ENCODE measurements around the gene ZC3H13.

ZC3H13 gene

DNA sequence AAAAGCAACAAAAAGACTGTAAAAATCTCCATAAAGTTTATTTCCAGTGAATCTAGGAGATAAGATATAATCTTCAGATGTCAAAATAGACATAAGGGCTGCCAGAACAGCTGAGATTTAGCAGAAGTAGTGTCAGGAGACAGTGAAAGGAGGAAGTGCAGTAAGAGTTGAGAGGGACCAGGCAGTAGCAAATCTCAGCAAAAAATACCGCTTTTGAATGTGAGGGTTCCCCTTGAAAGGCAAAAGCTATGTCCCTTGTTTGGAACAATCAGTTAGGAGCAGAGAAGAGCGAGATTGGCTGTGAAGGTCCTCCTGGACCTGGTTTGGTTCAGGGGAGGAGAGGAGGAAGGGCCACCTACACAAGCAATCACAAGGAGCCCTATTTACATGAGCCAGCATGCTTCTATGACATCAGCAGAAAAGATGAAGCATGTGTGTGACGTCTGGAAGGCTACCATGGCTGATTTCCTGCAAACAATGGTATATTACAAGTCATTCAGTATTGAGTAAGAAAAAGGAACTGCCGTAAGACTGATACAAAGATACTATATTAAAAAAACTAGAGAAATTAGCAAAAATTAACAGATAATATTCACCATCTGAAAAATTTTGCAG, 102.1 kb downstream of the ZC3H13 start:
- TF ChIP-seq GATA2 (IDR thresholded peaks at IDR 0.05; ENCODE audit: low read depth, low read length) = no peak
- no peak for TF ChIP-seq GATA3 (IDR thresholded peaks at IDR 0.05; ENCODE audit: low read depth, low read length)

DNA sequence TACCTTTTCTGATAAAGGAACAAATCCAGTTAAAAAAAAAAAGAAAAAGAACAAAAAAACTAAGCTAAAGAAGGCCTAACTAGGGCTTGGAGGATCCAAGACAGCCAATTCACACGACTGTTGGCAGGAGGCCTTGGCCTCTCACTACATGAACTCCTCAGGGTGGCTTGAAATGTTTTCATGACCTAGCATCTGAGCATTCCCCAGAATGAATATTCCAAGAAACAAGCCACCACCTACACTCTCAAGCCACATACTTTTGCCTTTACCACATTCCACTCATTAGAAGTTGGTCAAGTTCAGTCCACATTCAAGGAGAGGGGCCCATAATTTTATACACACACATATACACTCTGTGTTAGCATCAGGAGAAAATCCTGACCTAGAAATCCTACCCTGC, 103.4 kb downstream of the ZC3H13 start:
- TF ChIP-seq GATA3 (IDR thresholded peaks at IDR 0.05; ENCODE audit: low read depth, low read length) = no peak
- TF ChIP-seq GATA2 (IDR thresholded peaks at IDR 0.05; ENCODE audit: low read depth, low read length) = no peak

DNA sequence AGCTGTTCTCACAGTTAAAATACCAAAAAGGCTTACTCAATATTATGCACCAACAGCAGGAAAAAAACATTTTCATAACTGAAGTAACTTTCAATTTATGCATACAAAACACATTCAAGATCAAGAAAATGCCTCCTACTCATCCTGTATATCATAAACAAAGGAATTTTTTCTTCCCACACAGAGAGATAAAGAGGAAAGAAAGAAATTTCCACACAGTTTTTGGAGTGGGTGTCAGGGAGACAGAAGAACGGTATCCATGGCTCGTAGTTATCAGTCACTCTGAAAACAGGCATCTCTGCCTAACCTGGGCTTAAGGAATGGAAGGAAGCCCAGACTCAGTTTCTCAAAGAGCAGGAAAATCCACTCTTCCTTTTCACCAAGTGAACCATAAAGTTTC, 108.6 kb downstream of the ZC3H13 start:
- TF ChIP-seq GATA3 (IDR thresholded peaks at IDR 0.05; ENCODE audit: low read depth, low read length) (no peak), GATA2 (IDR thresholded peaks at IDR 0.05; ENCODE audit: low read depth, low read length) (no peak)

DNA sequence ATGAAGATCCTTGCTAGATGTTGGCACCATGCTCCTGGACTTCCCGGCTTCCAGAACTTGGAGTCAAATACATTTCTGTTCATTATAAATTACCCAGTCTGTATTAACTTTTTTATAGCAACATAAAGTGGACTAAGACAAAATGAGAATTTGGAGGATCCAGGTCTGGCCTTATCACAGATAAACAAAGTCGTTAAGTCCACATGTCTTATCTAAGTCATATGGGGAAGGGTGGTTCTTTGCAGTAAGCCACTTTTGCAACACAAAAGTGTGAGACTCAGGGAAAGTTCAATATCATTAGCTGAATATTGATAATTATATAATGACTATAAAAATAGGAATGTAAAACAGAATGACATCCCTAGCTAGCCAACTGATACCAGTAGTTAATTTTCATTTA, 109.4 kb downstream of the ZC3H13 start:
- TF ChIP-seq GATA2 (IDR thresholded peaks at IDR 0.05; ENCODE audit: low read depth, low read length) (no peak), GATA3 (IDR thresholded peaks at IDR 0.05; ENCODE audit: low read depth, low read length) (no peak)

DNA sequence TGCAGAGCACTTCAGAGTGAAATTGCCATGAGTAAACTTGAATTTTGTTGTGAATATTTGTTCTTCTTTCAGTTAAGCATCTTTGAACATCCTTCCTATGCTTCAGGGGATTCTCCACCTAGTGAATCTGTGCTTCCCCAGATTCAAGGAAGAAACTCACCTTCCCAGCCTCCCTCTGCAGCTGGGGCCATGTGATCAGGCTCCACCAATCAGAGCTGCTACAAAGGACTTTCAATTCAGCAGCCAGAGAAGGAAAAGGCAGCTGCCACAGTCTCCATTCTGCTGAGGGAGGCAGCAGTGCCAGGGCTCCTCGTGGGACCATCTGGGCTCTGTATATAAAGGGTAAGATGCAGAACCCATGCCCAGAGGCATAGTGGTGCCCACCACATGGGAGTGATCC, 111.3 kb downstream of the ZC3H13 start:
- TF ChIP-seq GATA2 (IDR thresholded peaks at IDR 0.05; ENCODE audit: low read depth, low read length) (no peak), GATA3 (IDR thresholded peaks at IDR 0.05; ENCODE audit: low read depth, low read length) (no peak)

DNA sequence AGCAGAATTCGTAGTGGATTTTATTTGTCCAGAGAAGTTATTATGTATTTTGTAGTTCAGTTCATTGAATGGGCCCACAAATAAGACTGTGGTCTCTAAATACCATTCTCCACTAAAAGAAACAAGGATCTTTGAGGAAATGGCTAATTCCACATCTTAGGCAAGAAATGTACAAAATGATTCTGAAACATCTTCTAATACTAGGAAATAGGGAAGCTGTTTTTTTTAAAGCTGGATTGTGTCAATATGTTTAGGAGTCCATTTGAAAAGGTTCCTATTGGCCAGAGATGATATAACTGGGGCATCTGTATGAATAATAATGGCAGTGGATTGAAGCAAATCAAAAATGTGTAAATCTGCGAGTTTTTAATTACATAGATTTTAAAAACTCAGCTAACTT, 112.5 kb downstream of the ZC3H13 start:
- no peak for TF ChIP-seq GATA2 (IDR thresholded peaks at IDR 0.05; ENCODE audit: low read depth, low read length)

DNA sequence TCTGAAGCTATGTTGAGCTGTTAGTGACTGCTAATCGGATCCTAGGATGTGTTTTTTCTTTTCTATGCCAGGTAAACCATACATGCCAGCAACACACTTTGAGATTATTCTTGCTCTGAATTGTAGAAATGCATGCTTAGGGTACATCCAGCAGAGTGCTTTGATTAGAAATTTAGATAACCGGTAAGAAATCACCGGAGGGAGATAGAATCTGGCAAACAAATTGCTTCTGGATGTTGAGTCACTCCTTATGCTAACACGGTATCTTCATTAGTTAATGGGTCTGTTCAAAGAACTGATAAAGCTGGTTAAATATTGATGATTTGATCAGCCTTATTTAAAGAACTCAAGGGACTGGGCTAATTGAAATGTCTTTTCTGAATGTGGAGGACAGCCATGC, 115.9 kb downstream of the ZC3H13 start:
- TF ChIP-seq GATA2 (IDR thresholded peaks at IDR 0.05; ENCODE audit: low read depth, low read length) (peak; percentile 75), GATA3 (IDR thresholded peaks at IDR 0.05; ENCODE audit: low read depth, low read length) (no peak)

DNA sequence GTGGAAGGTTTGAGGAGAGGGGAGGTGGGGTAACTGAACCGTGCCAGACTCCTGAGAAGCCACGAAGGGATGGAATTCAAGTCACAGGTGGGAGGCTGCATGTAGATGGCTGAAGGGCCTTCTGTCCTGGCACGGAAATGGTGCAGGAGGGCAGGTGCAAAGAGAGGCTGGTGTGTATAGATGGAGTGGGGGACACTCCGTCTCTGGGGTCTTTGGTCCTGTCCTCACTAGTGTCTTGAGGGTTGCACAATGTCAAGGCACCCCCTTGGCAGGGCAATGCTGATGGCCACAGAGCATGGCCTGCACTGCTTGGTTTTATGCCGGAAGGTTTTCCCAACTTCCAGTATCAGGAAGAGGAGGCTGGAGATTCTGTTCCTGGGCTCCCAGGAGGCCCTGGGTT, 118.3 kb downstream of the ZC3H13 start:
- no peak for TF ChIP-seq GATA2 (IDR thresholded peaks at IDR 0.05; ENCODE audit: low read depth, low read length)
- no peak for TF ChIP-seq GATA3 (IDR thresholded peaks at IDR 0.05; ENCODE audit: low read depth, low read length)

DNA sequence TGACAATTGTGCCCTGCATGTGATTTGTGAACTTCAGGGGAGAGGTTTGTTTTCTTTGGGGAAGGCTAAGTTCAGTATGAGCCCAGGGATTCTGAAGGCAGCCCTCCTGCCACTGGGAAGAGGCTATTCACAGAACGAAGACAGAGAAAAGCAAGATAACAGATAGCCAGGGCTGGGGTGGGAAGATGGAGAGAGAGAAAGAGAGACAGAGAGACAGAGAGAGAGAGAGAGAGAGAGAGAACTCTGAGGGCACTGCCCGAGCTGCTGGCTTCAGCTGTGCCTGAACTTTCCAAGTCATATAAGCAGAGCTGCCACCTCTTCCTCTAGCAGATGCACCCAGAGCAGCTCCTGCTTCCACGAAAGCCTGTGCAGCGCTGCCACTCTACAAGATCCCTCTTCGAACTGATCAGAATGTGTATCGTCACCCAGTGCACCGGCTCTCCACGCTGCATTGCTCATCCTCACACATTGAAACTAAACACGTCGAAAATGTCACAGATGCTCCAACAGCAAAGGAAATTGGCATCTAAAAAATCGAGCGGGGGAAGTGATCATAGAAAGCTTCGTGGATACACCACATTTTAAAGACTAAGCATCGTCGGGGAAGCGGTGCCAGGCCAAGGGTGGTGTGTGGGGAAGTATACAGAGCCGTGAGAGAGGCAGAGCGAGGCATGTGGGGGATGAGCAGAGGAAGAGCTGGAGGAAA, 119.2 kb downstream of the ZC3H13 start:
- TF ChIP-seq GATA3 (IDR thresholded peaks at IDR 0.05; ENCODE audit: low read depth, low read length) = no peak
- TF ChIP-seq GATA2 (IDR thresholded peaks at IDR 0.05; ENCODE audit: low read depth, low read length) = no peak

DNA sequence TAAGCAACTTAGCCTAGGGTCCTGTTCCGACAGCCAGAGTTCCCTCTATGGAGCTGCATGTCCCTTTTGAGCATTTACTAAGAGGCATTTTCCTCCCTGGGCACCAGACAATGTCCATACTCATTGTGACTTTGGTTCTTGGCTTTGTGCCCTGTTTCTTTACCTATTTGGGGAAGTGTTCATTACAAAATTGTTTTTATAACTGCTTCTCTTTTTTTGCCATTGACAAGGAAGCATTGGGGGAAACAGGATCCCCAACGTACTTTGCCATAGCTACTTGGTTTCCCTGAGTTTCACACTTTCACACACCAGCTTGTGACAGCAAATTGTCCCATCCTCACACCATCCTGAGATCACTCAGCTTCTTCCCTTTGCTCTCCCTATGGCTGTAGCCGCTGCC, 119.9 kb downstream of the ZC3H13 start:
- TF ChIP-seq GATA2 (IDR thresholded peaks at IDR 0.05; ENCODE audit: low read depth, low read length) (no peak), GATA3 (IDR thresholded peaks at IDR 0.05; ENCODE audit: low read depth, low read length) (no peak)

DNA sequence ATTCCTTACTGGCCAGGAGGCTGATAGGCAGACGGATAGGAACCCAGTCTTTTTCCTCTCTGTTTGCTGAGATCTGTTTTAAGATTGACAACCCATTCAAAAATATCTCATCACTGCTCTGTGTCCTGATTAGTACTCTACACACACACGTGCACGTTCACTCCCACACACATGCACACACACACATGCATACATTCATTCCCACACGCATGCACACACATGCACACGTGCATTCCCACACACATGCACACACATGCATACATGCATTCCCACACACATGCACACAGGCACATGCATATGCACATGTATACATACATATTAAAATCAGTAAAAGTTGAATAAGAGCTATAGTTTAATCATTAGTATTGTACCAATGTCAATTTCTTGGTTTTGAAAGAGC, 120.4 kb downstream of the ZC3H13 start:
- TF ChIP-seq GATA2 (IDR thresholded peaks at IDR 0.05; ENCODE audit: low read depth, low read length) (no peak), GATA3 (IDR thresholded peaks at IDR 0.05; ENCODE audit: low read depth, low read length) (no peak)

DNA sequence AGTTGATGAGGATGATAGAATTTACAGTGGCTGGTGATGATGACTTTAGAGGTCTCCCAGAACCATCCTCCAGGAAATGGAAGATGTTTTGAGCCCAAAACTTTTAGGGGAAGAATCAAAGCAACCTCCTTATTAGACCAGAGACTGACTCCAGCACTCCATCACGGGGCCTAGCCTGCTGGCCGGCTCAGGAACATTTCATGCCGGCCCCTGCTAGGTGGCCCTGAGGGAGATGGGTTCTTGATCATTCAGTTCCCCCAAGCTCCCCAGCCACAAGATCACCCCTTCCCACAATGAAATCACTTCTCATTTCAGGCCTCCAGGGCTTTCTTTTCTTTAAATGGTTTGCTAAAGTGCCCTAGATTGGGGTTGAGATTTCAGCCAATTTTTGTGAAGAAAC, 121.3 kb downstream of the ZC3H13 start:
- TF ChIP-seq GATA2 (IDR thresholded peaks at IDR 0.05; ENCODE audit: low read depth, low read length) = no peak
- TF ChIP-seq GATA3 (IDR thresholded peaks at IDR 0.05; ENCODE audit: low read depth, low read length) = no peak

DNA sequence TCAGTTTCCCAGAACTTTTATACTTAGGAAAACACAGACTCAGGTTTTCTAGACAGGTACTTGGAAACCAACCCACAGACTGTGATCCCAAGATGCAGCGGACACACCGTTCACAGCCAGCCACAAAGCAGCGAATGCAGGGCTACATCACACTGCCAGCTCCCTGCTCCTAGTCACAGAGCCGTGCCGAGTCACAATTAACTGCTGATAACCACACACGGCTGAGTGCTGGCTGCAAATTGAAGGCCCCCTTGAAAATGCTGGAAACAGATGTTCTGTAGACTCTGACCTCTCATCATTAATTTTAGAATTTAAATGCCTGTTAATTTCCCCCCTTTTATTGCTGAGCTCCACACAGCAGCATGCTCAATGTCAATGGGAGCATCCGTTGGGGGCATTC, 122.4 kb downstream of the ZC3H13 start:
- no peak for TF ChIP-seq GATA3 (IDR thresholded peaks at IDR 0.05; ENCODE audit: low read depth, low read length)
- no peak for TF ChIP-seq GATA2 (IDR thresholded peaks at IDR 0.05; ENCODE audit: low read depth, low read length)

DNA sequence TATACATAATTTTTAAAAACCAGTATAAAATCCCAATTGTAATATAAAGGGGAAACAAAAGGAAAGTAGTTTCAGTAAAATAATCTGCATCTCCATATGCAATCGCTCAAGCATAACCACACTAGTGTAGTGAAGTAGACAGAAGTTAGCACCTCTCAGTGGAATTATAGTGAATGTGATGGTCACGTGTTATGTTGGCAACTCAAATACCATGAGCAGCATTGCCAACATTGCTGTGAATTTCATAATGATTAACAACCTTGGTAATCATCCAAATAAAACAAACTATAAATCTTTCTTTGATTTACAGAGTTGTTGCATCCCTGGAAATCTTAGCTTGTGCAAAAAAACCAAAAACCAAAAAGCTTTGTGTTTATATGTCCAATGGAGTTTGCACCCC, 123.7 kb downstream of the ZC3H13 start:
- TF ChIP-seq GATA2 (IDR thresholded peaks at IDR 0.05; ENCODE audit: low read depth, low read length) (no peak), GATA3 (IDR thresholded peaks at IDR 0.05; ENCODE audit: low read depth, low read length) (no peak)

DNA sequence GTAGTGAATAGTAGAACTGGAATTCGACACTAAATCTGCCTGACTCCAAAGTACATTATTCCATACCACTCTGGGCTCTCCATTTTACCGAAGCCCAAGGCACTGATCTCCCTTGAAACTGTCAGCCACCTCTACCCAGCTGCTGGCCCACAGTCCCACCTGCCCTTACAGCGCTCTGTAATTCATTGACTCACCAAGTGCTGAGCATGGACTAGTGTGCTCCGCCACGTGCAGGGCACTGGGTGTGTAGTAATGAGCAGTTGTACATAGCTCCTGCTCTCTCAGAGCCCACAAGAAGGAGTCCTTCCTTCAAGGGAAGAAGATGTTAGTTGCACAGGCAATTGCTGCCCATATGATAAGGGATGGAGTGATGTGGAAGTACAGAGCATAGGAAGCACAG, 124.4 kb downstream of the ZC3H13 start:
- no peak for TF ChIP-seq GATA2 (IDR thresholded peaks at IDR 0.05; ENCODE audit: low read depth, low read length)
- no peak for TF ChIP-seq GATA3 (IDR thresholded peaks at IDR 0.05; ENCODE audit: low read depth, low read length)
